Measurements from ENCODE around the gene CBX1. TPM values are rescaled to one million over a fixed set of nuclear protein-coding genes. Genes with fewer than 3 reads are reported as not detected.

Gene CBX1
- total RNA-seq, 1 experiment from 2014 or later: 77.3 TPM

DNA sequence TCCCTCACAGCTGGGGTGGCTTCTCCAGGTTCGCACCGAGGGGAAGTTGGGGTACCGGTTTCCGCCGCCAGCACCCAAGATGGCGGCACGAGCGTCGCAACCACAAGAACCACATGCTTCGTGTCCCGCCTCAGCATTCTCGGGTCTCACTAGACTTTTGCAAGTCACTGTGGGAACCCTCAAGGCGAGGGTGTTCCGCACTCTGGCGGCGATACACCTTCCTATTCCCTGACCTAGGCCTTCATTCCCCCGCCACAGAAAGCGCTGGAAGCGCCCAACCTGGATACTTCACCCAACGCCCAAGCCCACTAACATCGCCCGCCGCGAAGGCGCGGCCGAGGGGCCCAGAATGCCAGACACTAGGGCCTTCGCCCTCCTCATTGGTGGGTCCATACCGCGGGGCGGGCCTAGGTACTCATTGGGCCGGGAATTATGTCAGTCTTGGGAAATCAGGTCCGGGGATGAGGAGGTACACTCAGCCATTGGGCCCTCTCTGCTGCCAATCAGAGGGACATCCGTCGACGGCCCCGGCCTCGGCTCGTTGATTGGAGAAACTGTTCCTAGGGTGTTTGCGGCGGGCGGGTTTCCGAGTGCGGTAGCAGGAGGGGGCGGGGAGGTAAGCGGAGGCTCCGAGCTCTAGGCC, 53.4 kb downstream of the CBX1 start, which contains the start of gene NFE2L1:
Gene NFE2L1 (plus strand): TSS at position 619 of the 643 bp plus-strand sequence. CDS start 2,760 bp downstream, outside the sequence.
- no peaks in the 10 kb centered on the region for H3K27me3 Mint-ChIP-seq (ENCODE audit: insufficient read depth, unreplicated experiment)
- H3K4me1 Mint-ChIP-seq (ENCODE audit: insufficient read depth, unreplicated experiment): peaks cover 47% of the 10 kb centered on the region
- H3K27ac Mint-ChIP-seq (ENCODE audit: low read depth, unreplicated experiment): peak within 1 kb of the TSS; percentile 100
- CTCF ChIA-PET: interaction anchor here (0.5 to 6.7 kb wide), 9 partner anchors 18 to 895 kb away, joined by 3 to 61 read pairs (median 7); no protein-coding TSS in a partner anchor
- TF ChIP-seq, protein P1, sequence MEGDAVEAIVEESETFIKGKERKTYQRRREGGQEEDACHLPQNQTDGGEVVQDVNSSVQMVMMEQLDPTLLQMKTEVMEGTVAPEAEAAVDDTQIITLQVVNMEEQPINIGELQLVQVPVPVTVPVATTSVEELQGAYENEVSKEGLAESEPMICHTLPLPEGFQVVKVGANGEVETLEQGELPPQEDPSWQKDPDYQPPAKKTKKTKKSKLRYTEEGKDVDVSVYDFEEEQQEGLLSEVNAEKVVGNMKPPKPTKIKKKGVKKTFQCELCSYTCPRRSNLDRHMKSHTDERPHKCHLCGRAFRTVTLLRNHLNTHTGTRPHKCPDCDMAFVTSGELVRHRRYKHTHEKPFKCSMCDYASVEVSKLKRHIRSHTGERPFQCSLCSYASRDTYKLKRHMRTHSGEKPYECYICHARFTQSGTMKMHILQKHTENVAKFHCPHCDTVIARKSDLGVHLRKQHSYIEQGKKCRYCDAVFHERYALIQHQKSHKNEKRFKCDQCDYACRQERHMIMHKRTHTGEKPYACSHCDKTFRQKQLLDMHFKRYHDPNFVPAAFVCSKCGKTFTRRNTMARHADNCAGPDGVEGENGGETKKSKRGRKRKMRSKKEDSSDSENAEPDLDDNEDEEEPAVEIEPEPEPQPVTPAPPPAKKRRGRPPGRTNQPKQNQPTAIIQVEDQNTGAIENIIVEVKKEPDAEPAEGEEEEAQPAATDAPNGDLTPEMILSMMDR (IDR thresholded peaks at IDR 0.05; ENCODE audit: unreplicated experiment): no peak
- POLR2A ChIA-PET: interaction anchor here (0.6 to 17.1 kb wide), 33 partner anchors 8 to 868 kb away, joined by 3 to 353 read pairs (median 5); partner anchors contain the start of genes ATP5MC1, CBX1, CDK5RAP3 and PNPO
- no peaks in the 10 kb centered on the region for H3K9me3 Mint-ChIP-seq (ENCODE audit: unreplicated experiment)
- no TSS peak for BruUV-seq (replicated peaks)
- intact Hi-C loops (cut with micrococcal nuclease): loop anchor here (1.0 kb wide), 2 partner anchors 22 to 26 kb away; no protein-coding TSS in a partner anchor
- H3K36me3 Mint-ChIP-seq (ENCODE audit: insufficient read depth, unreplicated experiment): peaks cover 42% of the 10 kb centered on the region
- peak; percentile 100 for DNase-seq (ENCODE audit: unreplicated experiment)
- H3K4me3 Mint-ChIP-seq (ENCODE audit: unreplicated experiment): peak within 1 kb of the TSS; percentile 91

DNA sequence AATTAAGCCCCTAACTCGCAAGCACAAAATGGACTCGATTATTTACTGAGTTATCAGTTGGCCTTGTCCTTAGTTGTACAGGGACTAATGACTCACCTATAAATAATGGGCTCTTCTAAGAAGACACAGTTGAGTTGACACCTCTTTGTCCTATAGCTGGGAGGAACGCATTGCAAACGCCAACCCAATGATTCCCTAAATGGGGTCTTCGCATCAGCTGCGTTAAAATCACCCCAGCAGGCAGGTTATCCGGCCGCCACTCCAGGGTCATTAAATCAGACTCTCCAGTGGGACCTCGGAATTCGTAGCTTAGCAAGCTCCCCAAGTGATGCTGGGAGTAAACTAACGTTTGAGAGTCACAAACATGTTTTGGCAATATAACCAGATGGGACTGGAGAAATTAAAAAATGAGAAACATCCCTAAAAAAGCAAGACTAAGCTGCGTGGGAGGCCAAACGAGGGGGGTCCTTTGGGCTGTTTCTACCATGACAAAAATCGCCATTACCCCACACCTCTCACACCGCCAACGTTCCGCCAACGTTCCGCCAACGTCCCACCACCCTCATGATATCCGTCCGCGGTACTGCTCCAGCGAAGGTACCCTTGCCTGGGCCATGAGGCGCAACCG, 54.1 kb downstream of the CBX1 start:
- DNase-seq (ENCODE audit: unreplicated experiment): no peak
- TSS peak; percentile 77 for BruUV-seq (replicated peaks)
- H3K4me1 Mint-ChIP-seq (ENCODE audit: insufficient read depth, unreplicated experiment): peaks cover 41% of the 10 kb centered on the region
- H3K4me3 Mint-ChIP-seq (ENCODE audit: unreplicated experiment): peak overlapping the region; percentile 91
- H3K27ac Mint-ChIP-seq (ENCODE audit: low read depth, unreplicated experiment): peak overlapping the region; percentile 100
- H3K36me3 Mint-ChIP-seq (ENCODE audit: insufficient read depth, unreplicated experiment): peaks cover 36% of the 10 kb centered on the region
- intact Hi-C loops (cut with micrococcal nuclease): no loop called here
- no peaks in the 10 kb centered on the region for H3K27me3 Mint-ChIP-seq (ENCODE audit: insufficient read depth, unreplicated experiment)
- CTCF ChIA-PET: interaction anchor here (0.7 to 6.7 kb wide), 5 partner anchors 11 to 51 kb away, joined by 3 to 61 read pairs (median 3); no protein-coding TSS in a partner anchor
- no peaks in the 10 kb centered on the region for H3K9me3 Mint-ChIP-seq (ENCODE audit: unreplicated experiment)
- TF ChIP-seq, protein P1 (IDR thresholded peaks at IDR 0.05; ENCODE audit: unreplicated experiment): no peak
- POLR2A ChIA-PET: interaction anchor here (0.7 to 17.1 kb wide), 17 partner anchors 9 to 845 kb away, joined by 3 to 353 read pairs (median 10); partner anchors contain the start of genes ATP5MC1, CBX1, SNX11 and SP2

DNA sequence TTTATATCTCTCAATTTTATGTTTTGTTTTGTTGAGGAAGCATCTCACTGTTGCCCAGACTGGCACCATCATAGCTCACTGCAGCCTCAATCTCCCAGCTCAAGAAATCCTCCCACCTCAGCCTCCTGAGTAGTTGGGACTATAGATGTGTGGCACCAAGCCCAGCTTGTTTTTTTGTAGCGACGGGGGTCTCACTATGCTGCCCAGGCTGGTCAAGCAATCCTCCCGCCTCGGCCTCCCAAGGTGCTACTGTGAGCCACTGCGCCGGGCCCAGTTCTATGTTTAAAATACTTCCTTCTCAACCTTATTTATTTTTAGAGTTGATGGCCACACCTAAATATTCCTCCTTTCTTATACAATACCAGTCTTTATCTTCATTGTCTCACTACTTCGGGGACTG, 55.0 kb downstream of the CBX1 start:
- Mint-ChIP-seq H3K4me3 (ENCODE audit: unreplicated experiment) (peak overlapping the region; percentile 91), H3K4me1 (ENCODE audit: insufficient read depth, unreplicated experiment) (peaks cover 32% of the 10 kb centered on the region), H3K9me3 (ENCODE audit: unreplicated experiment) (no peaks in the 10 kb centered on the region), H3K36me3 (ENCODE audit: insufficient read depth, unreplicated experiment) (peaks cover 26% of the 10 kb centered on the region), H3K27me3 (ENCODE audit: insufficient read depth, unreplicated experiment) (no peaks in the 10 kb centered on the region), H3K27ac (ENCODE audit: low read depth, unreplicated experiment) (peak overlapping the region; percentile 100)
- no TSS peak for BruUV-seq (replicated peaks)
- intact Hi-C loops (cut with micrococcal nuclease): no loop called here
- TF ChIP-seq, protein P1 (IDR thresholded peaks at IDR 0.05; ENCODE audit: unreplicated experiment): no peak
- ChIA-PET POLR2A (interaction anchor here (0.6 to 17.1 kb wide), 12 partner anchors 10 to 148 kb away, joined by 3 to 353 read pairs (median 17); partner anchors contain the start of gene CBX1), CTCF (interaction anchor here (0.7 to 6.7 kb wide), 6 partner anchors 16 to 62 kb away, joined by 3 to 61 read pairs (median 4); no protein-coding TSS in a partner anchor)
- no peak for DNase-seq (ENCODE audit: unreplicated experiment)
